Psoas muscle (tissue), 8 donors: ENCODE data around the gene NMT1. TPM values are rescaled to one million over a fixed set of nuclear protein-coding genes. Genes with fewer than 3 reads are reported as not detected.

ENCODE experiments used
- ATAC-seq, 4 donors: fragments of 200-7000 bp; cut with Tn5 transposase; one replicate each; pipeline ENCODE4 v1.9.1; 2020; ENCODE audit warnings: moderate library complexity in 3 of 4, mild to moderate bottlenecking in 2 of 4
- DNase-seq, 2 donors: peaks; one replicate each; pipeline ENCODE4 v3.0.0-alpha.2; 2020
- H3K27ac ChIP-seq: fragments of 200-600 bp; one replicate; pipeline ENCODE4 v1.8.0; 2022
- H3K27me3 ChIP-seq, 3 donors: fragments of 200-600 bp in 1 of 3; one replicate each; pipeline versions ENCODE4 v1.6.1 to v1.8.0; 2013 to 2022; ENCODE audit warnings: low read length in 2 of 3, mild to moderate bottlenecking in 2 of 3, moderate library complexity in 1 of 3; ENCODE audit not compliant: insufficient read depth in 3 of 3
- H3K36me3 ChIP-seq, 2 donors: fragments of 200-600 bp in 1 of 2; one replicate each; pipeline versions ENCODE4 v1.6.1 to v1.8.0; 2013 to 2022; ENCODE audit warnings: low read depth in 1 of 2, mild to moderate bottlenecking in 1 of 2, moderate library complexity in 1 of 2; ENCODE audit not compliant: insufficient read depth in 1 of 2
- H3K4me1 ChIP-seq: fragments of 200-600 bp; one replicate; pipeline ENCODE4 v1.8.0; 2022
- H3K4me3 ChIP-seq: fragments of 200-600 bp; one replicate; pipeline ENCODE4 v1.8.0; 2022; ENCODE audit warnings: mild to moderate bottlenecking
- H3K9me3 ChIP-seq: fragments of 200-600 bp; one replicate; pipeline ENCODE4 v1.8.0; 2022
- CTCF ChIP-seq: fragments of 200-600 bp; IDR thresholded peaks from one replicate; pipeline ENCODE4 v1.8.0; 2022; ENCODE audit warnings: antibody characterized with exemption
- WGBS, 3 donors: extraction: QIAGEN DNeasy Blood & Tissue Kit; methylation state at CpG; one replicate each; pipeline versions ENCODE4 v1.1.6 to v1.1.7; 2013; 5-methylcytosine and 5-hydroxymethylcytosine counted together
- intact Hi-C, 2 donors: fragments of 100-400 bp; cut with DNase I; formaldehyde crosslinking; loops; one replicate each; pipeline versions ENCODE4 v1.11.0 to v1.14.2; 2022
- polyA plus RNA-seq, 3 donors: library from polyadenylated mRNA; stranded (reverse); fragments of 200-250 nt; gene quantifications; one replicate each; pipeline ENCODE4 v1.2.3, GENCODE V29; 2013
- total RNA-seq, 4 donors: library from RNA; stranded (reverse); fragmentation: NEBNext Ultra II Directional in 2 of 4; extraction: Animal tissue kit (Norgen Biotek cat#: 25700) in 2 of 4; gene quantifications; one replicate each; pipeline versions ENCODE4 v1.2.1 to v1.2.4, GENCODE V29; 2021 to 2023
- donor health status: healthy with polysubstance abuse.
- donor health status: DM: no; HTN: no; CAD: no; lungs with moderate emphysema.
- donor health status: Bipolar disorder and iron deficiency.
- donor health status: healthy.
- donor health status: DM: yes; HTN: yes; CAD: no.
- donor health status: DM: no; HTN: no; CAD: no.
- donor health status: DM: no; HTN: no; CAD: no.
- donor health status: DM: yes; HTN: yes; CAD: no.

The NMT1 gene
- total and polyA plus RNA-seq, 7 donors, result 58.0 to 164 (median 79.7) TPM

- Histone ChIP-seq H3K9me3 (no peaks in the 10 kb centered on the region), H3K4me1 (peaks cover 60% of the 10 kb centered on the region), H3K4me3 (peak overlapping the region; percentile 21), H3K36me3 (peaks cover 19 to 90% of the 10 kb centered on the region in 2 donors), H3K27ac (peak overlapping the region; percentile 96), H3K27me3 (no peaks in the 10 kb centered on the region)
- ATAC-seq (peak; percentile 89 to 94 (median 92)), DNase-seq (peak; percentile 89 to 95)
- TF ChIP-seq CTCF, result no peak
- 18 to 25% (median 21%) methylated on average over 6 of the region's 6 CpGs for WGBS, 3 donors
- intact Hi-C loops, result no loop called here
Observed at GRCh38 chr17:45092911-45093430, 31.9 kb downstream of the NMT1 start.

- Histone ChIP-seq H3K4me1 (peaks cover 58% of the 10 kb centered on the region), H3K27ac (peak overlapping the region; percentile 96), H3K27me3 (no peaks in the 10 kb centered on the region), H3K36me3 (peaks cover 21 to 90% of the 10 kb centered on the region in 2 donors), H3K4me3 (peak overlapping the region; percentile 21), H3K9me3 (no peaks in the 10 kb centered on the region)
- TF ChIP-seq CTCF, result no peak
- ATAC-seq, result peak; percentile 49 to 73 (median 60)
- DNase-seq, result peak; percentile 54 to 80
- intact Hi-C loops, result no loop called here
- WGBS, 3 donors, result 21 to 36% (median 32%) methylated on average over 13 of the region's 13 CpGs
Observed at GRCh38 chr17:45093444-45094110, 32.5 kb downstream of the NMT1 start.

- ATAC-seq, result no peak
- Histone ChIP-seq H3K4me1 (peaks cover 53% of the 10 kb centered on the region), H3K9me3 (no peaks in the 10 kb centered on the region), H3K36me3 (peaks cover 19 to 88% of the 10 kb centered on the region in 2 donors), H3K27ac (peak overlapping the region; percentile 61), H3K27me3 (no peaks in the 10 kb centered on the region), H3K4me3 (no peak overlapping the region)
- TF ChIP-seq CTCF, result peak; percentile 43
- no peak for DNase-seq
- WGBS, 3 donors, result 68 to 81% (median 70%) methylated on average over 3 of the region's 3 CpGs
- intact Hi-C loops, result loop anchor here (2.0 to 5.0 kb wide), 4 partner anchors 34 to 44 kb away; partner anchors contain the start of genes DCAKD (in 1 of the 2), NMT1 (in 1 of the 2) and PLCD3 (in 1 of the 2)
Observed at GRCh38 chr17:45096141-45096540, 35.0 kb downstream of the NMT1 start.

DNA sequence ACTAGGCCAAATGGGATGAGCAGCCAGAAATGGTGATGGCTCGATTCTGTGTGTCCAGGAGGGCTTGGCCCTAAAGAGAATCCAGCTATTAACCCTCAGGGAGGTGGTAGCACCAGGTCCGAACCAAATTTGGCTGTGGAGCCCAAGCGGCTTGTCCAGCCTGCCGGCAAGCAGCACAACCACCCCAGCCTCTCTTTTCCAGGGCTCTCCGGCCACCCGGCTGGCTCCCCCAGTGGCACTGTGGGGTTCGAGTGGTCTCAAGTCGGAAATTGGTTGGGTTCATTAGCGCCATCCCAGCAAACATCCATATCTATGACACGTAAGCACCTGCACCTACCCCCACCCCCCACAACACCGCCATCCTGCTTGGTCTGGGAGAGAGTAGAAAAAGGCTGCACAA is 35.8 kb downstream of the NMT1 start:
- Histone ChIP-seq H3K4me3 (no peak overlapping the region), H3K4me1 (peaks cover 45% of the 10 kb centered on the region), H3K36me3 (peaks cover 19 to 88% of the 10 kb centered on the region in 2 donors), H3K27me3 (no peaks in the 10 kb centered on the region), H3K27ac (peak overlapping the region; percentile 61), H3K9me3 (no peaks in the 10 kb centered on the region)
- WGBS, 3 donors, result 84 to 92% (median 85%) methylated on average over 11 of the region's 11 CpGs
- ATAC-seq (no peak), DNase-seq (no peak)
- intact Hi-C loops, result loop anchor here (2.0 to 5.0 kb wide), 4 partner anchors 34 to 45 kb away; partner anchors contain the start of genes DCAKD (in 1 of the 2), NMT1 (in 1 of the 2) and PLCD3 (in 1 of the 2)
- no peak for TF ChIP-seq CTCF
